IMR-90 (cell line): ENCODE data around the gene ATF6B.

Experiments
- CEBPB ChIP-seq: IDR thresholded peaks from 2 replicates; pipeline ENCODE4 v1.6.1; 2012; ENCODE audit warnings: low read depth, low read length, improper control_type of control experiment
- ELK1 ChIP-seq: fragments of 150-350 bp; IDR thresholded peaks from 2 replicates; pipeline ENCODE4 v1.6.1; 2016; ENCODE audit warnings: low read depth, mild to moderate bottlenecking, low read length, moderate library complexity, borderline replicate concordance
- MAFK ChIP-seq: IDR thresholded peaks from 2 replicates; pipeline ENCODE4 v1.6.1; 2012; ENCODE audit warnings: low read depth, low read length, improper control_type of control experiment
- MAZ ChIP-seq: IDR thresholded peaks from 2 replicates; pipeline ENCODE4 v1.6.1; 2012; ENCODE audit warnings: low read depth, mild to moderate bottlenecking, low read length, improper control_type of control experiment, moderate library complexity, borderline replicate concordance
- MXI1 ChIP-seq: IDR thresholded peaks from 2 replicates; pipeline ENCODE4 v1.6.1; 2012; ENCODE audit warnings: low read depth, mild to moderate bottlenecking, low read length, moderate library complexity, borderline replicate concordance
- NFE2L2 ChIP-seq: fragments of 150-350 bp; IDR thresholded peaks from 2 replicates; pipeline ENCODE4 v1.6.1; 2016; ENCODE audit warnings: low read depth, mild to moderate bottlenecking, low read length
- POLR2A ChIP-seq: IDR thresholded peaks from 2 replicates; pipeline ENCODE4 v1.6.1; 2012; ENCODE audit warnings: mild to moderate bottlenecking, low read depth, low read length
- RAD21 ChIP-seq: IDR thresholded peaks from 2 replicates; pipeline ENCODE4 v1.6.1; 2012; ENCODE audit warnings: low read length, improper control_type of control experiment
- SMC3 ChIP-seq: fragments of 150-350 bp; IDR thresholded peaks from 2 replicates; pipeline ENCODE4 v1.6.1; 2016; ENCODE audit warnings: low read depth, mild to moderate bottlenecking, antibody characterized with exemption, low read length, moderate library complexity
- USF2 ChIP-seq: fragments of 150-350 bp; IDR thresholded peaks from 2 replicates; pipeline ENCODE4 v1.6.1; 2017; ENCODE audit warnings: mild to moderate bottlenecking, antibody characterized with exemption, low read length, low read depth
- TF ChIP-seq, protein P1 (sequence below): conservative IDR thresholded peaks from 2 replicates; pipeline ENCODE4 v1.5.1; 2012; ENCODE audit warnings: mild to moderate bottlenecking, low read depth, low read length, improper control_type of control experiment

DNA sequence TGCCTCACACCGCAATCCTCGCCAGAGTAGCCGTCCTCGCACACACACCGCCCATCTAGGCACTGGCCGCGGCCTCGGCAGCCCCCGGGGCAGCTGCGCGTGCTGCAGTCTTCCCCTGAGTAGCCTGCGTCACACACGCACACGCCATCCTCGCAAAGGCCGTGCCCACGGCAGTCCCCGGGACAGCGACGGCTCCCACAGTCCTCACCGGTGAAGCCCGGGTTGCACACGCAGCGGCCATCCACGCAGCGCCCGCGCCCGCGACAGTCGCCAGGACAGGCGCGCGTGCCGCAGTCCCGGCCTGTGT lies 32.0 kb downstream of the ATF6B start:
- TF ChIP-seq, protein P1, sequence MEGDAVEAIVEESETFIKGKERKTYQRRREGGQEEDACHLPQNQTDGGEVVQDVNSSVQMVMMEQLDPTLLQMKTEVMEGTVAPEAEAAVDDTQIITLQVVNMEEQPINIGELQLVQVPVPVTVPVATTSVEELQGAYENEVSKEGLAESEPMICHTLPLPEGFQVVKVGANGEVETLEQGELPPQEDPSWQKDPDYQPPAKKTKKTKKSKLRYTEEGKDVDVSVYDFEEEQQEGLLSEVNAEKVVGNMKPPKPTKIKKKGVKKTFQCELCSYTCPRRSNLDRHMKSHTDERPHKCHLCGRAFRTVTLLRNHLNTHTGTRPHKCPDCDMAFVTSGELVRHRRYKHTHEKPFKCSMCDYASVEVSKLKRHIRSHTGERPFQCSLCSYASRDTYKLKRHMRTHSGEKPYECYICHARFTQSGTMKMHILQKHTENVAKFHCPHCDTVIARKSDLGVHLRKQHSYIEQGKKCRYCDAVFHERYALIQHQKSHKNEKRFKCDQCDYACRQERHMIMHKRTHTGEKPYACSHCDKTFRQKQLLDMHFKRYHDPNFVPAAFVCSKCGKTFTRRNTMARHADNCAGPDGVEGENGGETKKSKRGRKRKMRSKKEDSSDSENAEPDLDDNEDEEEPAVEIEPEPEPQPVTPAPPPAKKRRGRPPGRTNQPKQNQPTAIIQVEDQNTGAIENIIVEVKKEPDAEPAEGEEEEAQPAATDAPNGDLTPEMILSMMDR = no peak
- TF ChIP-seq ELK1 (no peak), POLR2A (no peak), USF2 (no peak), MAFK (no peak), MXI1 (no peak), SMC3 (no peak), RAD21 (no peak), NFE2L2 (no peak), CEBPB (no peak), MAZ (no peak)
